Measurements from ENCODE around the gene MANSC4.

The MANSC4 gene

DNA sequence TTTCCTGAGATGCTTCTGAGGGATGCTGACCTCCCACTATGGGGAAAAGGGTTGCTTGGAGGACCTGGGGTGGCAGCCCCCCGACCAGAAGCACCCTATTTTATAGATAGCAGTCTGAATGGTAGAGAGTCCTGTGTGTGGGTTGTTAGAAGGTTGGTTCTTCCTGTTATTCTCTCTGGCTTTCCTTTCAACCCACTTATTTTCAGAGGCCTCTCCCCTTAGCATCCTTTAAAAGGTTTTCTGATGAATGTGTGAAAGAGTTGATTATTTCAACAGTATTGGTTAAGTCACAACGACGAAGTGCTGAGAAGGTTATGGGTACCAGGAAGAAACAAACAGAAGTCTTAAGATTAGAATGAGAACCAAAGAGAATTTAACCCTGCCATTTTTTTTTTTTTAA, 20.8 kb upstream of the MANSC4 start:
- TF ChIP-seq, protein P1, sequence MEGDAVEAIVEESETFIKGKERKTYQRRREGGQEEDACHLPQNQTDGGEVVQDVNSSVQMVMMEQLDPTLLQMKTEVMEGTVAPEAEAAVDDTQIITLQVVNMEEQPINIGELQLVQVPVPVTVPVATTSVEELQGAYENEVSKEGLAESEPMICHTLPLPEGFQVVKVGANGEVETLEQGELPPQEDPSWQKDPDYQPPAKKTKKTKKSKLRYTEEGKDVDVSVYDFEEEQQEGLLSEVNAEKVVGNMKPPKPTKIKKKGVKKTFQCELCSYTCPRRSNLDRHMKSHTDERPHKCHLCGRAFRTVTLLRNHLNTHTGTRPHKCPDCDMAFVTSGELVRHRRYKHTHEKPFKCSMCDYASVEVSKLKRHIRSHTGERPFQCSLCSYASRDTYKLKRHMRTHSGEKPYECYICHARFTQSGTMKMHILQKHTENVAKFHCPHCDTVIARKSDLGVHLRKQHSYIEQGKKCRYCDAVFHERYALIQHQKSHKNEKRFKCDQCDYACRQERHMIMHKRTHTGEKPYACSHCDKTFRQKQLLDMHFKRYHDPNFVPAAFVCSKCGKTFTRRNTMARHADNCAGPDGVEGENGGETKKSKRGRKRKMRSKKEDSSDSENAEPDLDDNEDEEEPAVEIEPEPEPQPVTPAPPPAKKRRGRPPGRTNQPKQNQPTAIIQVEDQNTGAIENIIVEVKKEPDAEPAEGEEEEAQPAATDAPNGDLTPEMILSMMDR (IDR thresholded peaks at IDR 0.05; ENCODE audit: insufficient read depth, low read length, poor library complexity, severe bottlenecking): no peak
- no peak for DNase-seq (ENCODE audit: extremely low read depth, insufficient read length)
- no peaks in the 10 kb centered on the region for H3K27me3 ChIP-seq (replicated peaks; ENCODE audit: control insufficient read depth, insufficient read depth, low read length)
- no peak overlapping the region for H3K4me3 ChIP-seq (replicated peaks; ENCODE audit: low read depth, low read length)
- H3K36me3 ChIP-seq (ENCODE audit: control insufficient read depth, insufficient read depth, low read length): peaks cover 6% of the 10 kb centered on the region

DNA sequence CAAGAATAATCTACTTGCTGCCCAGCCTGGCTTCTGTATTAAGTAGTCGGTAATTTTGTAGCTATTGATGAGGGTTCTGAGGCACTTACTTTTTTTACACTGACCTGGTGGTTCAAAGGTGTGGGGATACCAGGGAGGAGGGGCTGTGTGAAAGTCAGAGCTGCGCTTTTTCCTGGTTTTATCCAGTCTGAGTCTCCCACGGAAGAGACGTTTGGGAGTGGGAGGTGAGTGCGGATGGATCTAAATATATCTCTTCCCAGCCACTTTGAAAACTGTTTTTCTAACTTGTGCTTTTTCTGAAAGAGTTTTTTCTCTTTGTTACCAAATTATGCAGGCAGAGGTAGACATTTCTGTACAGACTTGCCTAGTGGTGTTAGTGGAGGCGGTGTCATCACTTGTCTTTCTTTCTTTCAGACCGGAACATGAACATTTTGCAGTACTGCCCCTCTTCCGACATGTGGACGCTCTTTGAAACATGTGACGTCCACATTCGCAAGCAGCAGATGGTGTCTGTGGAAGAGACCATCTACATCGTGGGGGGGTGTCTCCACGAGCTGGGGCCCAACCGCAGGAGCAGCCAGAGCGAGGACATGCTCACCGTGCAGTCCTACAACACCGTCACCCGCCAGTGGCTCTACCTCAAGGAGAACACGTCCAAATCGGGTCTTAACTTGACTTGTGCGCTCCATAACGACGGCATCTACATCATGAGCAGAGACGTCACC, 17.4 kb upstream of the MANSC4 start:
- Histone ChIP-seq H3K4me3 (replicated peaks; ENCODE audit: low read depth, low read length) (no peak overlapping the region), H3K36me3 (ENCODE audit: control insufficient read depth, insufficient read depth, low read length) (peaks cover 11% of the 10 kb centered on the region), H3K27me3 (replicated peaks; ENCODE audit: control insufficient read depth, insufficient read depth, low read length) (no peaks in the 10 kb centered on the region)
- TF ChIP-seq, protein P1 (IDR thresholded peaks at IDR 0.05; ENCODE audit: insufficient read depth, low read length, poor library complexity, severe bottlenecking): no peak
- DNase-seq (ENCODE audit: extremely low read depth, insufficient read length): no peak

DNA sequence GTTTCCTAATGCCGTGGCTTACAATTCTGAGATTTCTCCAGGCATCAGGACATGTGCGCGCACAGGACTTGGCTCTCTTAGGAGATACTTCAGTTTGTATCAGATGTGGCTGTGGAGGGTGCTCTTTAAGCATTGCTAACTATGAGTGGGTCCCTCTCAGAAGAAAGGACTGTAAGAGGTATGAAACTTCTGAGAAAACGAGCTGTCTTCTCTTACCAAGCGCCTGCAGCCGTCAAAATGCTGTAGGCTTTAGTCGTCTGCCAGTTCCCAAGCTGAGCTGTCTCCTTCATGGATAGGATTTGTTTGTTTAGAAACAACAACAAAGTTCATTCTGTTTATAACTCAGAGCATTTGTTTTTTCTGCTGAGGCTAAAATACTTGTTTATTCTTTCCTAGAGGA, 16.1 kb upstream of the MANSC4 start:
- Histone ChIP-seq H3K36me3 (ENCODE audit: control insufficient read depth, insufficient read depth, low read length) (peaks cover 11% of the 10 kb centered on the region), H3K4me3 (replicated peaks; ENCODE audit: low read depth, low read length) (no peak overlapping the region), H3K27me3 (replicated peaks; ENCODE audit: control insufficient read depth, insufficient read depth, low read length) (no peaks in the 10 kb centered on the region)
- no peak for DNase-seq (ENCODE audit: extremely low read depth, insufficient read length)
- TF ChIP-seq, protein P1 (IDR thresholded peaks at IDR 0.05; ENCODE audit: insufficient read depth, low read length, poor library complexity, severe bottlenecking): no peak

DNA sequence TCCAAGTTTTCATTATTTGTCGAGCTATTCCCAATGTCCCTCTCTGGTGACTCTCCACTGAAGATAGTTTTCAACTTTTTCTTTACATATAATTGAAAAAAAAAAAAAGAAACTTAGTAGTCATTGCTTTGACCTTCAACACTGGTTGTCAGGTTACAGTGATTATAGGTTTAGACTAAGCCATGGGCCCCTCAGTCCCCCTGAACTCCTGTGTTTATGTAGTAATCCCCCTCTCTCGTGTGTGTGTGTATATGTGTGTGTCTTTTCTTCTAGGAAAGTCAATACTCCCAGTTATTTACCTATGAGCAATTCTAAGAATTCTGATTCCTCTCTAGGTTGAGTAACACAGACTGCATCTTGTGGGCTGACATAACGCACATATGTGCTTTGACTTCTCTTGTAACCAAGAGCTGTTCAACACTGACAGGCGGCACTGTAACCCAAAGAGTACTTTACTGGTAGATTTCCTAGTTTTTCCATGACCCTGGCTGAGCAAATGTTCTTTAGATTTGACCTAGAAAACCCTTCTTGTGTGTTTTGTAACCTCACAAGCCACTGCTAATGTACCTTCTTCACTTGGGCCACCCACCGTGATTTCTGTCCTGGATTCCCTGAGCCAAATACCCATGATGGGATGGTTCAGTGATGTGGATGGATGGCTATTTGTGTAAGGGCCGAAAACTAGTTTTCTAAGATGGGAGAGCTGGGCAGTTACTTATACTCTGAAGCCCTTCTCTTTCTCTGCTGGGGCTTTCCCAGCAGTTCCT, 15.0 kb upstream of the MANSC4 start:
- no peak overlapping the region for H3K4me3 ChIP-seq (replicated peaks; ENCODE audit: low read depth, low read length)
- TF ChIP-seq, protein P1 (IDR thresholded peaks at IDR 0.05; ENCODE audit: insufficient read depth, low read length, poor library complexity, severe bottlenecking): no peak
- H3K27me3 ChIP-seq (replicated peaks; ENCODE audit: control insufficient read depth, insufficient read depth, low read length): no peaks in the 10 kb centered on the region
- H3K36me3 ChIP-seq (ENCODE audit: control insufficient read depth, insufficient read depth, low read length): peaks cover 11% of the 10 kb centered on the region
- DNase-seq (ENCODE audit: extremely low read depth, insufficient read length): no peak

DNA sequence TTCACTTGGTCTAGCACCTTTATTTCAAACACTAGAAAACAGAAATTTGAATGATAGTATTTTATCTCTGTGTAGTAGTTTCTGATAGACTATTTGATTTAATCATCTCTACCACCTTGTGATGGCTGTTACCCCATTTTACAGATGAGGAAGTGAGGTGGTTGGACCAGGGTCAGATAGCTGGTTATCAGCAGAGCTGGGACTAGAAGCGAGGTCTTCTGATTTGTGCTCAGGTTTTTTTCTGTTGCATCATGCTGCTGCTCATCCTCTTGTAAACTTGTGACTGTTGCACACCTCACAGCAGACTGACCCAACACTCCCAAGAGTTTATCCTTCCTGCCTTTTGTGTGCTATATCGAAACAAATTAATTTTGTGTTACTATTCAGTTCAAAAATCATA, 10.1 kb upstream of the MANSC4 start:
- Histone ChIP-seq H3K4me3 (replicated peaks; ENCODE audit: low read depth, low read length) (no peak overlapping the region), H3K27me3 (replicated peaks; ENCODE audit: control insufficient read depth, insufficient read depth, low read length) (no peaks in the 10 kb centered on the region), H3K36me3 (ENCODE audit: control insufficient read depth, insufficient read depth, low read length) (peaks cover 4% of the 10 kb centered on the region)
- DNase-seq (ENCODE audit: extremely low read depth, insufficient read length): no peak
- TF ChIP-seq, protein P1 (IDR thresholded peaks at IDR 0.05; ENCODE audit: insufficient read depth, low read length, poor library complexity, severe bottlenecking): no peak
